Hepatic stellate cell (primary cell): ENCODE results near the gene COPA.
A peak's percentile ranks its signal among the peaks of the same experiment; 100 is the strongest.
"Not testable (repeated sequence)": the region's sequence is repeated elsewhere in the genome, so short reads cannot be mapped to it uniquely, and the experiment has no call there.

Experiments used
- DNase-seq: peaks from one replicate; pipeline ENCODE4 v3.0.0; 2011; ENCODE audit warnings: low spot score

COPA gene

DNA sequence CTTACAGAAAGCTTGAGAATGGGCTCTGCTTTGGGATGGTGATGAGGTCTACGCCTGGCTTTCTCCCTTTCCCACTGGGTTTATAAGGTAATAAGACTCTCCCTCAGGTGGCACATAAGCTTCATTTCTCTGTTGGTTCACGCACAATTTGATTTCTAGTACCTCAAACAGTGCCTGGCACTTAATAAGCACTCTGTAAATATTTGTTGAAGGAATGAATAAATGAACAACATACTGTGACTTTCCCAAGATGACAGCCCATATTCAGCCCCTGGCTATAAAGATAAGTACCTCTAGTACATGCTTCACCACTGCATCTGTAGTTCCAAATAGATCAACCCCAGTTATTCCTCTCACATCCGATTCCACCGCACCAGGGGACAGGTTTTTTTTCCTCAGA lies 17.8 kb downstream of the COPA start:
- DNase-seq: no peak

DNA sequence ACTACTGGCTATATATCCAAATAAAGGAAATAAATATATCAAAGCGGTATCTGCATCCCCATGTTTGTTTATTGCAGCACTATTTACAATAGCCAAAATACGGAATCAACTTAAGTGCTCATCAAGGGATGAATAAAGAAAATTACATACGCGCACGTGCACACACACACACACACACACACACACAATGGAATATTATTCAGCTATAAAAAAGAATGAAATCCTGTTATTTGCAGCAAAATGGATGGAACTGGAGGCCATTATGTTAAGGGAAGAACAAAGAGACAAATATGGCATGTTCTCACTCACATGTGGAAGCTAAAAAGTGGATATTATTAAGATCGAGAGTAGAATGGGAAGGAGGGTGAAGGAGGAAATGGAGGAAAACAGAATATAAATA lies 20.2 kb downstream of the COPA start:
- no peak for DNase-seq

DNA sequence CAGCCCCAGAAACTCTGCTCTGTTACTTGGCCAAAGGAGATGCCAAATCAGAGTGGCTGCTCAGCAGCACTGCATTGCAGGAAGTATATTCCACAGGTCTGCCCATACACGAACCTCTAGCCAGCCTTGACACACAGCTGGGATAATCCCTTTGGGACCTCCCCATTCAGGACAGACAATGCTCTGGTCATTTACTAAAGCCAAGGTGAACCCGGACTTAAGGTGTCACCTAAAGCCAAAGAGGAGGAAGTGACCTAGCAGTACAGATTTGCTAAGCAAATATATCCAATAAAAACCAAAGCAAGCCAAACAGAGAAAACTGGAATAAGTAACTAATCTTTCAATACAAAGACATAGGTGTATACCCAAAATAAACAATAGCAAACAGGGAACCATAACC lies 27.7 kb downstream of the COPA start:
- no peak for DNase-seq

DNA sequence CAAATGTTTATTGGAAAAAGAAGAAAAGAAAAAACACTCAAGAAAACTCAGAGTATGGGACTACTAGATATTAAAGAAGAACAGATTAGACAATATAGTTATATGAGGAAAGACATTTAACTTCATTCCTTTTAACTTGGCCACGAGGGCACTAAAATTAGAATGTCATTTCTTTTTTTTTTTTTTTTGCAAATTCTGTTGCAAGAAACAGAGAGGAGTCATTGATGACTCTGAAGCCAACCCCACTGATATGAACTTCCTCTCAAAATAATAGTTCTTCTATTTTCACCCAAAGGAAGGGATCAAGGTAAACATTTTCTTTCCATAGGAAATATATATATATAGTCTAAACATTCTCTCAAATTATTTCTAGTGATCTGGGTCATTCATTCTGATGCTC lies 33.5 kb downstream of the COPA start:
- DNase-seq: no peak

DNA sequence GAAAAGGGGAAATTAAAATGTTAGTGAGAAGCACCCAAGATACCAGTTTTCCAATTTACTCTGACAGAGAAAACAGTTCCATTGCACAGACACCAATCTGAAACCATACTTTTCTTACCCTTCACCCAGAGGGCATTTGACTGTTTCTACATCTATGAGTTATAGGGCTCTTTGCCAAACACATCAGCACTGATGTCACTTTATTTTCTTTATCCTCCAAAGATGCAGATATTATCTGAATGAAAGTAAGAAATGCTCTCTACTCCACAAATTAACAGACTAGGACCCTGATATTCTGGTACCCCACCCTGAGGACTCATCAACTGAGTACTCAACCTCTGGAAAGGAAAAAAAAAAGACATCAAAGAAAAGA lies 33.9 kb downstream of the COPA start:
- peak; percentile 19 for DNase-seq

DNA sequence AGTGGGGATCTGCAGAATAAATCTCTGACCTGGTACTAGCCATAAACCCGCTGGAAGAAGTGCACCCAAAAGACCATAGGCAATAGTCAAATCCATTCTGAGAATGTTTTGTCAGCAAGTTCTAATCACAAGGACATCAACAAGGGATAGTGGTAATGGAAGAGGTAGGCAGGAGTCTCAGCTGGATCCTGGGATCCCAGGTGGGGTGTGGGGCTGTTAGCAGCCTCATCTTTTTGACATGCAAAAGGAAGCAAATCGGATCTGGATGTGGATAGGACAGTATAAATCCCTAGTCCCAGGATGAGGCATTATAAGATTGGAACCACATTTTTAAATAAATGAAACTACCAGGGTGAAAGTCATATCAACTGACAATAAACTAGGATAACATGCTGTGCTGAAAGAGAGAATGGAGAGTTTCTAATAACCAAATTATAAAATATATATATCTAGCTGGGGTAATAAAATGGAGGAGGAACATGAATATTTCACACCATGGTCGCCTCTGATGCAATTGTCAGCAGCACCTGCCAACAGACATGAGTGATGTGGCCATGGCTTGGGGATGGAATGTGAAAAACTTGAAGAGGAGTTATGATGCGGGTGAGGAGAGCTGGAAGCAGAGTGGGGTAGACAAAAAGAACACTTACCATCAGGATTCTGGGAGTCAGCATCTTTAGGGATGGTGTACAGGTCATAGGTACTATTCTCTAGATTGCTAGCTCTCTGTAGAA lies 34.4 kb downstream of the COPA start:
- no peak for DNase-seq

DNA sequence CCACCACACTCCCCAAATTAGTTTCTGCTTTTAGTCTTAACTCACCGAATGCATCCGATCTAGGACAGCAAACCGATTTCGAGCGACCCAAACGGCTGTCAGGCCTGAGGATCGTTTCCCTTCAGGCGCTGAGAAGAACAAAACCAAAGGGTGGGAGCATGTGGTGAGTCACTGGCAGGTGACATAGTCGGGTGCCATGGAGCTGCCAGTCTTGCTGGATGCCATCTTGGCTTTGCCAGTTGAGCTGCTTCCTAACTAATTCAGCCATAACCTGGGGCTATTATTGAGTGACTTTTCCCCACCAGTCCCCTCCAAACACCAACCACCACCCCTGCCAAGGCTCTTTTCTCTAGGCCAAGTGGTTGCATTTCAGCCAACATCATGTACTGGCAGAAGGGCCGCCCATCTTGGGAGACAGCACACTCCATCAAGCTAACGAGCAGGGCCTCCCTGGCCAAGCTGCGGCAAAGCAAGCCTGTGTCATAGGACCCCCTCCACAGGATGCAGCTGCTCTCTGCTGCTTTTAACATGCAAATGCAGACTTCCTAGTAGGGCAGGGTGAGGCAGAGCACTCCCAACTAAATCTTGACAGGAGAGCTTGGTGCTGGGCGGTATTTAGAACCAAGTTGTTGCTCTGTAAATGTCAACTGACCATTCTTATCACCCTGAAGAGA lies 35.8 kb downstream of the COPA start:
- no peak for DNase-seq

DNA sequence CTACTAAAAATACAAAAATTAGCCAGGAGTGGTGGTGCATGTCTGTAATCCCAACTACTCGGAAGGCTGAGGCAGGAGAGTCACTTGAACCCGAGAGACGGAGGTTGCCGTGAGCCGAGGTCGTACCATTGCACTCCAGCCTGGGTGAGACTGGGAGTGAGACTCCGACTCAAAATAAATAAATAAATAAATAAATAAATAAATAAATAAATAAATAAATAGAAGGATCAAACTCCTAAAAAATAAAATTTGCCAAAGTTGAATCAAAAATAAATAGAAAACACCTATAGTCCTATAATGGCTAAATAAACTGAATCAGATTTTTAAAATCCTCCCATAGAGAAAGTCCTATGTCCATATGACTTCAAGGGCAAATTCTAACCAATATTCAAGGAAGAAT lies 42.9 kb downstream of the COPA start:
- DNase-seq: no peak

DNA sequence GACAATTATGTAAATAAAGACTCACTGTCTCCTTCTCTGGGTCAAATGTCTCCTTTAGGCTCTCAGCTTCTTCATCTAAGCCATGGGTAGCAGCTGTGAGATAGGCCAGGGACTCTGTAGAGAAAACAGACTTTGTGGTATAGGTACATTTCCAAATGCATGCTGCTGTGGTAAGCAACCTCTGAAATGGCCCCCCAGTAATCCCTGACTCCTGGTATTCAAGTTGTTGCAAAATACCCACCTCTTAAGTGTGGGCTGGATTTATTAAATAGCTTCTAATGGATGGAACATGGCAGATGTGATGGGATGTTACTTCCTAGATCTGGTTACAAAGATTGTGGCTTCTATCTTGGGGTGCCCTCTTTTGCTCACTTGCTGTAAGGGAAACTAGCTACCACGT lies 47.0 kb downstream of the COPA start:
- no peak for DNase-seq

DNA sequence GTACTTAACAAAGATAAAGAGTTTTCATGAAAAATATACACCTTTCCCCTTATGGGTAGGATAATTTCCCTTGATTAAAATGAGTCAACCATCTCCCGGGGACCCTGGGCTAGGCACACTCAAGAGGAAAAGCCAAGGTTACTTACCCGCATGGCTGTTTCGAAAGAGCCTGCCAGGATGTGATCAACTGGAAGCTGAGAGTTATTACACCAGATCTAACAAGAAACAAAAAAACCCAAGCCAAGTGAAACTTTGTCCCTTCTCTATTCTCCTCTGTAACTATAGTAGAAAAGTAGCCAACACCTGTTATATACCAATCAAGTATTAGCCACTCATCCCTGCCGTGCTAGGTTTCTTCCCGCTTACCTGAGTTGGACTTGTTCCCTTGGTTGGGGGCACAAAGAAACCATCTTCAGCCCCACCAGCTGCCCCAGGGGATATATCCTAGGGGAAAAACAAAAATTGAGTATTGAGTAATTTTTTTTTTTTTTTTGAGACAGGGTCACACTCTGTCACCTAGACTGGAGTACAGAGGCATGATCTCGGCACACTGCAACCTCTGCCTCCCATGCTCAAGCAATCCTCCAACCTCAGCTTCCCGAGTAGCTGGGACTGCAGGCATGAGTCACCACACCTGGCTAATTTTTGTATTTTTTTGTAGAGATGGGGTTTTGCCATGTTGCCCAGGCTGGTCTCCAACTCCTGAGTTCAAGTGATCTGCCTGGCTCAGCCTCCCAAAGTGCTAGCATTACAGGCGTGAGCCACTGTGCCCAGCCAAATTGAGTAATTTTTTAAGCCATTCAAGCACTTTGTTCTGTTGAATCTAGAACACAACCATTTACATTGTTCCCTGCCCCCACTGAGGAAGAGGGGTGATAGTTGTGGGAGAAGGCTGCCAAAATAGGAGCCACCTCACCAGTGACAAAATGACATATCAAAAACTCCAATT lies 49.8 kb downstream of the COPA start:
- DNase-seq: no peak

DNA sequence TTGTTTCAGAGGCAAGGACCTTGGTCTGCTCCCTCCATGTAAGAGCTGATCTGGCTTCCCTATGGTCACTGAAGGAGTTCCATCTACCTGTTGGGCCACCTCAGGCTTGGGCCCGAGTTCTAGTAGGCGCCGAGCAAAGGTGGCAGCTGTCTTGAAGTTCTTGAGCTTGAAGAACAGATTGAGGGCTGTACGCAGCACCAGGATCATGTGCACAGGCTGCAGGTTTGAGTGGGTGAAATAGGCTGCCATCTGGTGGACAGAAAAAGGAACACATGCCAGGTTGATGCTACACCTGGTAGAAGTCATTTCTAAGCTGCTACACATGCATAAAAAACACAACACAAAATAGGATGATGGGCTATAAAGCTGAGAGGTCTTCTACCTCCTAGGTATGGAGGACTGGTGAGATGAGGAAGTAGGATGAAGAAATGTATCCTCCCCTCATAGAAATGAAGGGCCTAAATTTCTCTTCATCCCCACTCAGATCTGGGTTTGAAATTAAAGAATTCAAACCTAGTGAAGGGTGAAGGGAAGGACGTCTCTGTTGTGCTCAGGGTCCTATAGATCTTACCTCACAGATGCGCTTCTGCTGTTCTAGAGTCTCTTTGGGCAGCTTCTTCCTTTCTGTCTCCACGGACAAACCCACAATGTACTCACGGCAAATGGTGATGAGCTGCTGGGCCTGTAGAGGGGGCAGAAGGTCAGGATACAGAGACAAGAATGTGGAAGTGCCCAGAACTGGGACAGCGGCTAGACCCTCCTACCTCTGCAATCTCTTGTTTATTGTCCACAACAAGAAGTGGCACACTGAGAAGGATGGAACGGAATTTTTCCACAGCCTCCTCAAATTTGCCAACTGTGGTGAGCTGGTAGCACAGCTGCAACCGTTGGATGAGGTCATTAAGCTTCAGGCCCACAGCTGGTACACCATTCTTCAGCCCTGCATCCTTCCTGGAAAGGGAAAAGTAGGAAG lies 51.5 kb downstream of the COPA start:
- DNase-seq: peak; percentile 57

DNA sequence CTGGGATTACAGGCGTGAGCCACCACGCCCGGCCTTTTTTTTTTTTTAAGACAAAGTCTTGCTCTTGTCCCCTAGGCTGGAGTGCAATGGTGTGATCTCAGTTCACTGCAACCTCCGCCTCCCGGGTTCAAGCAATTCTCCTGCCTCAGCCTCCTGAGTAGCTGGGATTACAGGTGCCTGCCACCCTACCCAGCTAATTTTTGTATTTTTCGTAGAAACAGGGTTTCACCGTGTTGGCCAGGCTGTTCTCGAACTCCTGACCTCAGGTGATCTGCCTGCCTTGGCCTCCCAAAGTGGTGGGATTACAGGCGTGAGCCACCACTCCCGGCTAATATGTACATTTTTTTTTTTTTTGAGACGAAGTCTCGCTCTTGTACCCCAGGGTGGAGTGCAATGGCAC lies 55.3 kb downstream of the COPA start:
- not testable (repeated sequence) for DNase-seq

DNA sequence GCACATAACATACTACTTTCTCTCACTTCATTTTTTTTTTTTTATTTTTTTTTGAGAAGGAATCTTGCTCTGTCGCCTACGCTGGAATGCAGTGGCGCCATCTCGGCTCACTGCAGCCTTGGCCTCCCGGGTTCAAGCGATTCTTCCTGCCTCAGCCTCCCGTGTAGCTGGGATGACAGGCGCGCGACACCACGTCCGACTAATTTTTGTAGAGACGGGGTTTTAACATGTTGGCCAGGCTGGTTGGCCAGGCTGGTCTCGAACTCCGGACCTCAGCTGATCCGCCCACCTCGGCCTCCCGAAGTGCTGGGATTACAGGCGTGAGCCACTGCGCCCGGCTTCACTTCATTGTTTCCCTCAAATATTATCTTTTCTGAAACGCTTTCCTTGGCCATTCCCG lies 57.5 kb downstream of the COPA start:
- DNase-seq: no peak

DNA sequence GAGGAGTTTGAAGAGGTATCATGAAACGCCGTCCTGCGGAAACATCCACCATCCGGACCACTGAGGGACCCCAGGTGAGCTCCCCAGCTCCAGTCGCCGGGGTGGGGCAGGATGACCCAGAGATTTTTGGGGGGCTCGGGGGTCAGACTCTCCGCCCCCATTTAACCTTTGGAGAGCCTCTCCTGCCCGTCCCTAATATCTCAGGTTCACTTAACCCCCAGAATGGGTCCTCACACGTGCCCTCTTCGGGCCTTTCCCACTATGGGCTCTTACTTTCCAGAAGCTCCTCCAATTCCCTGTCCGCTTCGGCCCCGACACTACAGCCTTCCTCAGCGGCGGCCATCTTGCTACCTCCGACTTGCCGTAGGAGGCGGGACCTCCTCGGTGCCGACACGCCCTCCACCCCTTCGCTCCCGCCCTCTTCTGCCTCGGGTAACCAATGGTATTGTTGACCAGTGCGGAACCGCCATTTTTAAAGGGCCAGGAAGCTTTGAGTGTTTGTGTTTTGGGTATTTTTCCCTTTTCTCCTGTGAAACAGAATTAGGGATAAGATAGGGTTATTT lies 58.2 kb downstream of the COPA start, which contains the start of gene PEX19:
PEX19 (minus strand) TSS at position 352 of the 563 bp plus-strand sequence; CDS start at position 343, 9 bp downstream.
- peak; percentile 95 for DNase-seq

DNA sequence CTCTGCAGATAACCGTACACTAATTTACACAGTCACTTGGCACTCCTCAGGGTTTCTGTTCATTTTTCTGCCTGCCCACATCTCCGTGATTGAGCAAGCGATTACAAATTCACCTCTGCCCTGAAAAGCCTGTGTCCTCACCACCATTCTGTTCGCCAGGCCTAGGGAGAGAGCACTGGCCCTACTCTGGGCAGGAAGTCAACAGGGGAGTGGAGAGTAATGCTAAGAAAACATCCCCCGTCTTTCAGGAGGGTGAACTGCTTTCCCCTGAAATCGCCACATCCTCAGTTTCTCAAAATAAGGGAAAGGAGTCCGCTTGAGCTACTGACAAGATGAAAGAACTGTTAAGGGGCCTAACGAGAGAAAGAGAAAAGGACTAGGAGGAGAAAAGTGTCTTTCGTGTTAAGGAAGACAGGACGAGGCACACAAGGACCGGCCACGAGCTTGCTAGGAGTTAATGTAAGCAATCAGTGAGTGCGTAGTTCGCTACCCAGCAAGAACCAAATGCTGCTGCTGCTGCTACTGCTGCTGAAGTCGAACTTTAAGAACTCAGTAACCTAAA lies 58.7 kb downstream of the COPA start:
- peak; percentile 54 for DNase-seq

DNA sequence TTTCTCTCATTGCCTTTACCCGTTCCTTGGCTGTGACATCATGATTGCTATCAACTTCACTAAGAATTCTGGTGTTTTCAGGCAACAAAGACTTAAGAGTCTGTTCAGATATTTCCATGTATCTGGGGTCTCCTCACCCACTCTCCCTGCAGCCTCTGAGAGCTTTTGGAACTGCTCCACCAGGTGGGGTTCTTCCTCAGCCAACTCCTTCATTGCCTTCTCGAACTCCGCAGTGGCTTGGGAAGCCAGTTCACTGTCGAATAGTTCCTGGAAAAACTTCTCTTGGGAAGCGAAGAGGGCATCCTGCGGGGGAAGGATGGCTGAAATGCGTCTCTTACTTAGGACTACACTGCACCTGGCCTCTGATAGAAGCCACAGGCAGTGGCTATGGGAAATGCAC lies 60.2 kb downstream of the COPA start:
- DNase-seq: no peak

DNA sequence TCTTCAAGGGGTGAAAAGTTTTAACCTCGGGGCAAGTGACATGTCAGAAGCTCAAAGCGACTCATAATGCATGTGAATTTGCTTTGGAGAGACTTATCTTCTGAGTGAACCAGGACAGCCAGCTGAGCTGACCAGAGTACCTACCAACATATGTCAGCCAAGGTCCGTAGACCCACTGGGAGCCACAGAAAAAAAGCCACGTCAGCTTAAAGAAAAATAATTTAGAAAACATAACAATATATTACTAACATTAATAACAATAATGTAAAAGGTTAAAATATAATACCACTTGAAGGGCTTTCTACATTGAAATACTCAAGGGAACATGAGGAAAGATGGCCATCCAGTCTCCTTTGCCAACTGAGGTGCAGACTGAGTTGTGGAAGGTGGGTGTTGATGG lies 65.1 kb downstream of the COPA start:
- DNase-seq: no peak

DNA sequence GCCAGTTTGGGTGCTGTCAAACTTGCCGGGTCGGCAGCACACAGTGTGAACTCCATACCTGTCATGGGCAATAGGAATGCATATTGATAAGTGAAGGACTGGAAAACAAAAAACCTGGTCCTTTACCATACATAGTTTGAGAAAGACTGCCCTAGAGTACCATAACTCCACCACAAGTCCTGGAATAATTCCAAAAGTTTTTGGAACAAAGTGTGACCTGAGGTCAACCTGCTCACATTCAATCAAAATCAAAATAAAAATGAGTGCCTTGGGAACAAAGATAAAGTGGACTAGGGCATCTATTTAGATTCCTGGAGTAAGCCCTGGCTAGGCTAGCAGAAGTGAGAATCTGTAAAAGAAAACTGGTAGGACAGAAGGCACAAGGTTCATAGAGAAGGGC lies 65.7 kb downstream of the COPA start:
- no peak for DNase-seq

DNA sequence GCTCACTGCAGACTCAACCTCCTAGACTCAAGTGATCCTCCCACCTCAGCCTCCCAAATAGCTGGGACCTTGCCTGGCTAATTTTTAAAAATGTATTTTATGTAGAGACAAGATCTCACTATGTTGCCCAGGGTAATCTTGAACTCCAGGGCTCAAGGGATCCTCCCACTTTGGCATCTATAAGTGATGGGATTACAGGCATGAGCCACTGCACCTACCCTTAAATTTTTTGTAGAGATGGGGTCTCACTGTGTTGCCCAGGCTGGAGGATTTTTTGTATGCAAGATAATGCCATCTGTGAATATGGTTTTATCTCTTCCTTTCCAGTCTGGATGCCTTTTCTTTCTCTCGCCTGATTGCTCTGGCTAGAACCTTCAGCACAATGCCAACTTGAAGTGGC lies 72.0 kb downstream of the COPA start:
- no peak for DNase-seq

DNA sequence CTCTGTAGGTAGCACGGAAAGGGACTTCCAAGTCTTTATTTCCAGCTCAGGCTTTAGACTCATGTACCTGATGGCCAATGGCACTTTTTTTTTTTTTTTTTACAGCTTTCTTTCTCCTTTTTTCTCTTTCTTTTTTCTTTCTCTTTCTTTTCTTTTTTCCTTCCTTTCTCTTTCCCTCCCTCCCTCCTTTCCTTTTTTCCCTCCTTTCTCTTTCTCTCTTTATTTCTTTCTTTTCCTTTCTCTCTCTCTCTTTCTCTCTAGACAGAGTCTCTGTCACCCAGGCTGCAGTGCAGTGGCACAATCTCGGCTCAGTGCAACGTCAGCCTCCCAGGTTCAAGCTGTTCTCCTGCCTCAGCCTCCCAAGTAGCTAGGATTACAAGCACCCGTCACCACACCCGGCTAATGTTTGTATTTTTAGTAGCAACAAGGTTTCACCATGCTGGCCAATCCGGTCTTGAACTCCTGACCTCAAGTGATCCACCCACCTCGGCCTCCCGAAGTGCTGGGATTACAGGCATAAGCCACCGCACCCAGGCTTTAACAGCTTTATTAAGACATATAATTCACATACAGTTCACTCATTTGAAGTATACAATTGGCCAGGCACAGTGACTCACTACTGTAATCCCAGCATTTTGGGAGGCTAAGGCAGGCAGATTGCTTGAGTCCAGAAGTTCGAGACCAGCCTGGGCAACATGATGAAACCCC lies 75.6 kb downstream of the COPA start:
- no peak for DNase-seq
